ENCODE results near the gene PABPN1. TPM values are rescaled to one million over a fixed set of nuclear protein-coding genes. Genes with fewer than 3 reads are reported as not detected.

Gene PABPN1
- total and polyA plus RNA-seq, 2 of the 13 experiments (the other 11 are each of a cell fraction or from before 2014, with no cell fraction given), result 233 to 524 TPM

DNA sequence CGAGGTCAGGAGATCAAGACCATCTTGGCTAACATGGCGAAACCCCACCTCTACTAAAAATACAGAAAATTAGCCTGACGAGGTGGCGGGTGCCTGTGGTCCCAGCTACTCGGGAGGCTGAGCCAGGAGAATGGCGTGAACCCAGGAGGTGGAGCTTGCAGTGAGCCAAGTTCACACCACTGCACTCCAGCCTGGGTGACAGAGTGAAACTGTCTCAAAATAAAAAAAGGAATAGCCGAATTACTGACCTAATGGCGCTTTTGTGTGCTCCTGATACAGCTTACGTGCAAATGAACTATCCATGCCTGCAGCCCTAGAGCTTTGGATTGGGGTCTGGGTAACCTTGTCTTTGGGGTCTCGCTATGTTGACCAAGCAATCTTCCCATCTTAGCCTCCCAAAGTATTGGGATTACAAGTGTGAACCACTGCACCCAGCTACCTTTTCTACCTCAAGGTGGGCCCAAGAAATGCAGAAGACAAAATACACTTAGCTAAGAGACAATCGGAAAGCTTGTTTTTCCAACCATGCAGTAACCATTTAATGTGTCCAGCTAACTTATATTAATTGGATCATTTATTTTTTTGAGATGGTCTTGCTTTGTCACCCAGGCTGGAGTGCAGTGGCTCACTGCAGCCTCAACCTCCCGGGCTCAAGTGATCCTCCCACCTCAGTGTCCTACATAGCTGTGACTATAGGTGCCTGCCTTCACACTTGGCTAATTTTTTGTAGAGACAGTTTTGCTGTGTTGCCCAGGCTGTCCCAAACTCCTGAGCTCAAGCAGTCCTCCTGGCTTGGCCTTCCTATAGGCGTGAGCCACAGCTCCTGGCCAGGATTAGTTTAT, 5.5 kb downstream of the PABPN1 start (continued):
- TF ChIP-seq ZNF782 (CRISPR knock-in tag; IDR thresholded peaks at IDR 0.05; ENCODE audit: borderline replicate concordance), result 0 out of 2 replicates have a peak, but pooled peaks have one; percentile 29
- no peak for TF ChIP-seq ZNF337 (CRISPR knock-in tag; IDR thresholded peaks at IDR 0.05; ENCODE audit: borderline replicate concordance, low read depth)
- TF ChIP-seq KLF6 (CRISPR knock-in tag; IDR thresholded peaks at IDR 0.05), result no peak; the same call in 1 of the 2 replicates
- TF ChIP-seq, protein P1, sequence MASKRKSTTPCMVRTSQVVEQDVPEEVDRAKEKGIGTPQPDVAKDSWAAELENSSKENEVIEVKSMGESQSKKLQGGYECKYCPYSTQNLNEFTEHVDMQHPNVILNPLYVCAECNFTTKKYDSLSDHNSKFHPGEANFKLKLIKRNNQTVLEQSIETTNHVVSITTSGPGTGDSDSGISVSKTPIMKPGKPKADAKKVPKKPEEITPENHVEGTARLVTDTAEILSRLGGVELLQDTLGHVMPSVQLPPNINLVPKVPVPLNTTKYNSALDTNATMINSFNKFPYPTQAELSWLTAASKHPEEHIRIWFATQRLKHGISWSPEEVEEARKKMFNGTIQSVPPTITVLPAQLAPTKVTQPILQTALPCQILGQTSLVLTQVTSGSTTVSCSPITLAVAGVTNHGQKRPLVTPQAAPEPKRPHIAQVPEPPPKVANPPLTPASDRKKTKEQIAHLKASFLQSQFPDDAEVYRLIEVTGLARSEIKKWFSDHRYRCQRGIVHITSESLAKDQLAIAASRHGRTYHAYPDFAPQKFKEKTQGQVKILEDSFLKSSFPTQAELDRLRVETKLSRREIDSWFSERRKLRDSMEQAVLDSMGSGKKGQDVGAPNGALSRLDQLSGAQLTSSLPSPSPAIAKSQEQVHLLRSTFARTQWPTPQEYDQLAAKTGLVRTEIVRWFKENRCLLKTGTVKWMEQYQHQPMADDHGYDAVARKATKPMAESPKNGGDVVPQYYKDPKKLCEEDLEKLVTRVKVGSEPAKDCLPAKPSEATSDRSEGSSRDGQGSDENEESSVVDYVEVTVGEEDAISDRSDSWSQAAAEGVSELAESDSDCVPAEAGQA (IDR thresholded peaks at IDR 0.05; ENCODE audit: low read depth), result no peak
- TF ChIP-seq, protein P1 (CRISPR knock-in tag; IDR thresholded peaks at IDR 0.05; ENCODE audit: borderline replicate concordance), result no peak
- TF ChIP-seq KLF15 (CRISPR knock-in tag; IDR thresholded peaks at IDR 0.05; ENCODE audit: borderline replicate concordance), result no peak
- TF ChIP-seq, protein P2, sequence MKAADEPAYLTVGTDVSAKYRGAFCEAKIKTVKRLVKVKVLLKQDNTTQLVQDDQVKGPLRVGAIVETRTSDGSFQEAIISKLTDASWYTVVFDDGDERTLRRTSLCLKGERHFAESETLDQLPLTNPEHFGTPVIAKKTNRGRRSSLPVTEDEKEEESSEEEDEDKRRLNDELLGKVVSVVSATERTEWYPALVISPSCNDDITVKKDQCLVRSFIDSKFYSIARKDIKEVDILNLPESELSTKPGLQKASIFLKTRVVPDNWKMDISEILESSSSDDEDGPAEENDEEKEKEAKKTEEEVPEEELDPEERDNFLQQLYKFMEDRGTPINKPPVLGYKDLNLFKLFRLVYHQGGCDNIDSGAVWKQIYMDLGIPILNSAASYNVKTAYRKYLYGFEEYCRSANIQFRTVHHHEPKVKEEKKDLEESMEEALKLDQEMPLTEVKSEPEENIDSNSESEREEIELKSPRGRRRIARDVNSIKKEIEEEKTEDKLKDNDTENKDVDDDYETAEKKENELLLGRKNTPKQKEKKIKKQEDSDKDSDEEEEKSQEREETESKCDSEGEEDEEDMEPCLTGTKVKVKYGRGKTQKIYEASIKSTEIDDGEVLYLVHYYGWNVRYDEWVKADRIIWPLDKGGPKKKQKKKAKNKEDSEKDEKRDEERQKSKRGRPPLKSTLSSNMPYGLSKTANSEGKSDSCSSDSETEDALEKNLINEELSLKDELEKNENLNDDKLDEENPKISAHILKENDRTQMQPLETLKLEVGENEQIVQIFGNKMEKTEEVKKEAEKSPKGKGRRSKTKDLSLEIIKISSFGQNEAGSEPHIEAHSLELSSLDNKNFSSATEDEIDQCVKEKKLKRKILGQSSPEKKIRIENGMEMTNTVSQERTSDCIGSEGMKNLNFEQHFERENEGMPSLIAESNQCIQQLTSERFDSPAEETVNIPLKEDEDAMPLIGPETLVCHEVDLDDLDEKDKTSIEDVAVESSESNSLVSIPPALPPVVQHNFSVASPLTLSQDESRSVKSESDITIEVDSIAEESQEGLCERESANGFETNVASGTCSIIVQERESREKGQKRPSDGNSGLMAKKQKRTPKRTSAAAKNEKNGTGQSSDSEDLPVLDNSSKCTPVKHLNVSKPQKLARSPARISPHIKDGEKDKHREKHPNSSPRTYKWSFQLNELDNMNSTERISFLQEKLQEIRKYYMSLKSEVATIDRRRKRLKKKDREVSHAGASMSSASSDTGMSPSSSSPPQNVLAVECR (CRISPR knock-in tag; IDR thresholded peaks at IDR 0.05; ENCODE audit: borderline replicate concordance), result no peak
- TF ChIP-seq ZNF619 (CRISPR knock-in tag; IDR thresholded peaks at IDR 0.05), result no peak
- TF ChIP-seq ZNF773 (CRISPR knock-in tag; IDR thresholded peaks at IDR 0.05; ENCODE audit: borderline replicate concordance), result no peak
- TF ChIP-seq, protein P3, sequence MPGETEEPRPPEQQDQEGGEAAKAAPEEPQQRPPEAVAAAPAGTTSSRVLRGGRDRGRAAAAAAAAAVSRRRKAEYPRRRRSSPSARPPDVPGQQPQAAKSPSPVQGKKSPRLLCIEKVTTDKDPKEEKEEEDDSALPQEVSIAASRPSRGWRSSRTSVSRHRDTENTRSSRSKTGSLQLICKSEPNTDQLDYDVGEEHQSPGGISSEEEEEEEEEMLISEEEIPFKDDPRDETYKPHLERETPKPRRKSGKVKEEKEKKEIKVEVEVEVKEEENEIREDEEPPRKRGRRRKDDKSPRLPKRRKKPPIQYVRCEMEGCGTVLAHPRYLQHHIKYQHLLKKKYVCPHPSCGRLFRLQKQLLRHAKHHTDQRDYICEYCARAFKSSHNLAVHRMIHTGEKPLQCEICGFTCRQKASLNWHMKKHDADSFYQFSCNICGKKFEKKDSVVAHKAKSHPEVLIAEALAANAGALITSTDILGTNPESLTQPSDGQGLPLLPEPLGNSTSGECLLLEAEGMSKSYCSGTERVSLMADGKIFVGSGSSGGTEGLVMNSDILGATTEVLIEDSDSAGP (CRISPR knock-in tag; IDR thresholded peaks at IDR 0.05; ENCODE audit: borderline replicate concordance), result peak; percentile 34; the same call in 1 of the 2 replicates
- TF ChIP-seq NFE2 (CRISPR knock-in tag; IDR thresholded peaks at IDR 0.05), result no peak
- TF ChIP-seq, protein P4, sequence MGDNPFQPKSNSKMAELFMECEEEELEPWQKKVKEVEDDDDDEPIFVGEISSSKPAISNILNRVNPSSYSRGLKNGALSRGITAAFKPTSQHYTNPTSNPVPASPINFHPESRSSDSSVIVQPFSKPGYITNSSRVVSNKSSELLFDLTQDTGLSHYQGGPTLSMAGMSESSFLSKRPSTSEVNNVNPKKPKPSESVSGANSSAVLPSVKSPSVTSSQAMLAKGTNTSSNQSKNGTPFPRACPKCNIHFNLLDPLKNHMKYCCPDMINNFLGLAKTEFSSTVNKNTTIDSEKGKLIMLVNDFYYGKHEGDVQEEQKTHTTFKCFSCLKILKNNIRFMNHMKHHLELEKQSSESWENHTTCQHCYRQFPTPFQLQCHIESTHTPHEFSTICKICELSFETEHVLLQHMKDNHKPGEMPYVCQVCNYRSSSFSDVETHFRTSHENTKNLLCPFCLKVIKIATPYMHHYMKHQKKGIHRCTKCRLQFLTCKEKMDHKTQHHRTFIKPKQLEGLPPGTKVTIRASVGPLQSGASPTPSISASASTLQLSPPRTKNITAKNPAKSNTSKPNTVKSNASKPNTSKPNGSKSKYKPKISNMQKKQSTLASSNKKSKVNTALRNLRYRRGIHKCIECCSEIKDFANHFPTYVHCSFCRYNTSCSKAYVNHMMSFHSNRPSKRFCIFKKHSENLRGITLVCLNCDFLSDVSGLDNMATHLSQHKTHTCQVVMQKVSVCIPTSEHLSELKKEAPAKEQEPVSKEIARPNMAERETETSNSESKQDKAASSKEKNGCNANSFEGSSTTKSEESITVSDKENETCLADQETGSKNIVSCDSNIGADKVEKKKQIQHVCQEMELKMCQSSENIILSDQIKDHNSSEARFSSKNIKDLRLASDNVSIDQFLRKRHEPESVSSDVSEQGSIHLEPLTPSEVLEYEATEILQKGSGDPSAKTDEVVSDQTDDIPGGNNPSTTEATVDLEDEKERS (CRISPR knock-in tag; IDR thresholded peaks at IDR 0.05), result peak; percentile 72; the same call in 1 of the 2 replicates
